Measurements from ENCODE around the gene BLVRA.

BLVRA gene

GRCh38 chr7:43758822-43759683, 573 bp downstream of the BLVRA start:
- H3K27me3 Mint-ChIP-seq, result peaks cover 15% of the 10 kb centered on the region
- H3K4me1 Mint-ChIP-seq (ENCODE audit: low read depth), result peaks cover 52% of the 10 kb centered on the region
- peak overlapping the region; percentile 81 for H3K4me3 Mint-ChIP-seq
- no peaks in the 10 kb centered on the region for H3K9me3 Mint-ChIP-seq
- peak overlapping the region; percentile 73 for H3K27ac Mint-ChIP-seq
- peak; percentile 71 for DNase-seq
- no peaks in the 10 kb centered on the region for H3K36me3 Mint-ChIP-seq (ENCODE audit: low read depth)

DNA sequence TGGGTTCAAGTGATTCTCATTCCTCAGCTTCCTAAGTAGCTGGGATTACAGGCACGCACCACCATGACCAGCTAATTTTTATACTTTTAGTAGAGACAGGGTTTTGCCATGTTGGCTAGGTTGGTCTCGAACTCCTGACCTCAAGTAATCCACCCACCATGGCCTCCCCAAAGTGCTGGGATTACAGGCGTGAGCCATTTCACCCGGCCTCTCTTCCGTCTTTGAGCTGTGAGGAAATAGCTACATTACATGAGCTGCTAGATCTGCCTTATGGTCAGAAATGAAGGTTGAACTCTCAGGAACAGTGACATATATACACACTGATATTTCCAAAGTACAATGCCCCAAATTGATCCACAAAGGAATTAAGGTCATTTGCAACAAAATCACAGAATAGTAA, 2.4 kb downstream of the BLVRA start:
- peaks cover 62% of the 10 kb centered on the region for H3K4me1 Mint-ChIP-seq (ENCODE audit: low read depth)

DNA sequence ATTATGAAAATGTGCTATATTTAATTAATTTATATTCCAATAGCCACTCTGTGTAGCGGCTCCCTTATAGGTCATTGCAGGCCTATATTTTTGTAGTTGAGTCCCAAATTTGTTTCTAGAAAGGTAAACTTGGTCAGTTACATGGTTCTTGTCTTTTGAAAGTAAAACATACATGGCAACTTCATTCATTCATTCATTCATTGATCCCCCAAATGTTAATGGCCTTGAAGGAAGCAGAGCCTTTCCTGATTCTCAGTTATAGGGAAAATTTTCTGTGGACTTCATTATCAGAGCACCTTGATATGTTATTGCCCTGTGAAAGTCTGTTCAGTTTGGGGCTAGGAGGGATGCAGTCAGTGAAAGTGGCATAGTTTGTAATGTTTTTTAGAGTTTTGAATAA, 2.9 kb downstream of the BLVRA start:
- no peak overlapping the region for H3K4me3 Mint-ChIP-seq
- no peaks in the 10 kb centered on the region for H3K36me3 Mint-ChIP-seq (ENCODE audit: low read depth)
- peaks cover 13% of the 10 kb centered on the region for H3K27me3 Mint-ChIP-seq
- H3K27ac Mint-ChIP-seq, result no peak overlapping the region
- DNase-seq, result no peak
- H3K9me3 Mint-ChIP-seq, result no peaks in the 10 kb centered on the region
- peaks cover 57% of the 10 kb centered on the region for H3K4me1 Mint-ChIP-seq (ENCODE audit: low read depth)

More for the DNA sequence above, 2.4 kb downstream of the BLVRA start:
- Mint-ChIP-seq H3K27ac (no peak overlapping the region), H3K27me3 (peaks cover 15% of the 10 kb centered on the region), H3K9me3 (no peaks in the 10 kb centered on the region), H3K36me3 (ENCODE audit: low read depth) (no peaks in the 10 kb centered on the region), H3K4me3 (no peak overlapping the region)
- DNase-seq, result no peak

GRCh38 chr7:43761938-43762692, 3.6 kb downstream of the BLVRA start:
- H3K9me3 Mint-ChIP-seq, result no peaks in the 10 kb centered on the region
- H3K4me3 Mint-ChIP-seq, result no peak overlapping the region
- H3K36me3 Mint-ChIP-seq (ENCODE audit: low read depth), result no peaks in the 10 kb centered on the region
- H3K27ac Mint-ChIP-seq, result no peak overlapping the region
- peaks cover 8% of the 10 kb centered on the region for H3K27me3 Mint-ChIP-seq
- peaks cover 50% of the 10 kb centered on the region for H3K4me1 Mint-ChIP-seq (ENCODE audit: low read depth)
- no peak for DNase-seq

- Mint-ChIP-seq H3K27ac (no peak overlapping the region), H3K9me3 (no peaks in the 10 kb centered on the region), H3K27me3 (no peaks in the 10 kb centered on the region), H3K4me3 (no peak overlapping the region), H3K36me3 (ENCODE audit: low read depth) (no peaks in the 10 kb centered on the region), H3K4me1 (ENCODE audit: low read depth) (peaks cover 40% of the 10 kb centered on the region)
- no peak for DNase-seq
These were observed 4.7 kb downstream of the BLVRA start for GRCh38 chr7:43763183-43763582.

DNA sequence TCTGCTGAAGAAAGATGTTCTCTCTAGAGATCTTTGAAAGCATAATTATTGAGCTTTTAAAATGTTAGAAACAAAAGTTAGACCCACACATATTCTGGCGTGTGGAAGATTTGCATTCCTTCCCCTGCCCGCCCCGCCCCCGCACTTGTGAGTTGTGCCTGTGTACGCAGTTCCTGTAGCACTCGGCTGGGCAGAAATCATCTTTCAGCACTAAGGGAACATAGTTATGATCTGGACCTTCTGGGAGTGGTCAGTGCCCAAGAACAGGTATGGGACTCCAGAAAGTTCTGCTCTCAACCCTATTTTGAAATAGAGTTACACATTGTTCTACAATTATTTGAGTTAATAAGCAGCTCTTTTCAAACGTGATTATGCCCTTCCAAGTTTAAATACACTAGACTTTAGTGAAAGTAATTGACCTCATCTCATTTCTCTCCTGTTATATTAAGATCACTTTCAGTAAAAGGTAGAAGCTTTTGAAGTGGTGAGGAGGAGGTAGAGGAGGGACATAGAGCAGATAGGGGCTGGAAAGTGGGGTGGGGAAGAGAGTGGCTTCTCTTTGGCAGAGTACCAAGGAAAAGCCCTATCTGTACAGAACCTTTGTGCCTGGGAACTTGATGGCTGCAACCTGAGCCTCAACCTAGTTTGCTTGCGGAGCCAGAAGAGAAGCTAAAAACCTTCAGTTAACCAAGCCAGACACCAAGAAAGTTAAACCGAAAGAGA, 5.7 kb downstream of the BLVRA start:
- no peaks in the 10 kb centered on the region for H3K36me3 Mint-ChIP-seq (ENCODE audit: low read depth)
- H3K27ac Mint-ChIP-seq, result peak overlapping the region; percentile 57
- H3K4me3 Mint-ChIP-seq, result peak overlapping the region; percentile 48
- H3K4me1 Mint-ChIP-seq (ENCODE audit: low read depth), result peaks cover 46% of the 10 kb centered on the region
- H3K9me3 Mint-ChIP-seq, result no peaks in the 10 kb centered on the region
- DNase-seq, result no peak
- H3K27me3 Mint-ChIP-seq, result no peaks in the 10 kb centered on the region

DNA sequence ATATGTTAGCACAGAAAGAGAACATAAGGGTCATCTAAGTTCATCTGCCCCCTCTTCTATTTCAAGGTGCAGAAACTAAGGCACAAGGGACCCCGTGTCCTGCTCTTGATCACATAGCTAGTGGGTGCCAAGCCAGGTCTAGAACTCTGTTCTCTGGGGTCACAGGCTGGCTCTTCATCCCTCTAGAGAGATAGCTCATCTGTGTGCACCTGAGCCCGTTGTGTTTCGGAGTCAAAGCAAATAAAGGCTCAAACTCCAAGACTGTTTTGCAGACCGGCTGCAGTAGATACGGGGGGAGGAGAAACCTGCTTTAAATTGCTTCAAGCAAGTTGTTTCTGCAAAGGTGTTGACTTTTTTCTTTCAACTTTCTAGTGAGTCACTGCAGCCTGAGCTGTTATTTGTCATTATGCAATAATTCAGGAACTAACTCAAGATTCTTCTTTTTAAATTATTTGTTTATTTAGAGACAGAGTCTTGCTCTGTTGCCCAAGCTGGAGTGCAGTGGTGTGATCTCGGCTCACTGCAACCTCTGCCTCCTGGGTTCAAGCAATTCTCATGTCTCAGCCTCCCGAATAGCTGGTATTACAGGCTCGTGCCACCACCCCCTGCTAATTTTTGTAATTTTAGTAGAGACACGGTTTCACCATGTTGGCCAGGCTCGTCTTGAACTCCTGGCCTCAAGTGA, 6.5 kb downstream of the BLVRA start:
- no peak overlapping the region for H3K4me3 Mint-ChIP-seq
- H3K4me1 Mint-ChIP-seq (ENCODE audit: low read depth), result peaks cover 42% of the 10 kb centered on the region
- no peaks in the 10 kb centered on the region for H3K36me3 Mint-ChIP-seq (ENCODE audit: low read depth)
- H3K27ac Mint-ChIP-seq, result no peak overlapping the region
- H3K27me3 Mint-ChIP-seq, result no peaks in the 10 kb centered on the region
- DNase-seq, result no peak
- no peaks in the 10 kb centered on the region for H3K9me3 Mint-ChIP-seq

DNA sequence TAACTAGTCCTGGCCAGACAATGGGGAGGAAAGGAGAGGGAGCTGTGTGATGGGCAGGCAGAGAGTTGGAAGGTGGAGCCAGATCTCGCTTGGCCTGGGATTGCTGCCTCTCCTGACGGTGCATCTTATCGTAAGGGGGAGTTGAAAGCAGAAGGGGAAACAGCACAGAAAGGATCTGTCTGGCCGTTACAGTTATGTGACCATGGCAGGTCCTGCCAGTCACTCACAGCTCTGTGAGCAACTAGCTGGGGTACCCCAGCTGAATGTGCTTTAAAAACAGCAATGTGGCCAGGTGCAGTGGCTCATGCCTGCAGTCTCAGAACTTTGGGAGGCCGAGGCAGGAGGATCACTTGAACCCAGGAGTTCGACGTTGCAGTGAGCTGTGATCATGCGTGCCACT, 8.1 kb downstream of the BLVRA start:
- H3K27ac Mint-ChIP-seq, result no peak overlapping the region
- peaks cover 36% of the 10 kb centered on the region for H3K4me1 Mint-ChIP-seq (ENCODE audit: low read depth)
- peaks cover 2% of the 10 kb centered on the region for H3K36me3 Mint-ChIP-seq (ENCODE audit: low read depth)
- no peak overlapping the region for H3K4me3 Mint-ChIP-seq
- H3K9me3 Mint-ChIP-seq, result no peaks in the 10 kb centered on the region
- no peaks in the 10 kb centered on the region for H3K27me3 Mint-ChIP-seq
- no peak for DNase-seq

GRCh38 chr7:43767311-43767710, 8.8 kb downstream of the BLVRA start:
- H3K36me3 Mint-ChIP-seq (ENCODE audit: low read depth), result peaks cover 7% of the 10 kb centered on the region
- no peak overlapping the region for H3K4me3 Mint-ChIP-seq
- peaks cover 30% of the 10 kb centered on the region for H3K4me1 Mint-ChIP-seq (ENCODE audit: low read depth)
- no peaks in the 10 kb centered on the region for H3K9me3 Mint-ChIP-seq
- no peaks in the 10 kb centered on the region for H3K27me3 Mint-ChIP-seq
- DNase-seq, result no peak
- H3K27ac Mint-ChIP-seq, result no peak overlapping the region

DNA sequence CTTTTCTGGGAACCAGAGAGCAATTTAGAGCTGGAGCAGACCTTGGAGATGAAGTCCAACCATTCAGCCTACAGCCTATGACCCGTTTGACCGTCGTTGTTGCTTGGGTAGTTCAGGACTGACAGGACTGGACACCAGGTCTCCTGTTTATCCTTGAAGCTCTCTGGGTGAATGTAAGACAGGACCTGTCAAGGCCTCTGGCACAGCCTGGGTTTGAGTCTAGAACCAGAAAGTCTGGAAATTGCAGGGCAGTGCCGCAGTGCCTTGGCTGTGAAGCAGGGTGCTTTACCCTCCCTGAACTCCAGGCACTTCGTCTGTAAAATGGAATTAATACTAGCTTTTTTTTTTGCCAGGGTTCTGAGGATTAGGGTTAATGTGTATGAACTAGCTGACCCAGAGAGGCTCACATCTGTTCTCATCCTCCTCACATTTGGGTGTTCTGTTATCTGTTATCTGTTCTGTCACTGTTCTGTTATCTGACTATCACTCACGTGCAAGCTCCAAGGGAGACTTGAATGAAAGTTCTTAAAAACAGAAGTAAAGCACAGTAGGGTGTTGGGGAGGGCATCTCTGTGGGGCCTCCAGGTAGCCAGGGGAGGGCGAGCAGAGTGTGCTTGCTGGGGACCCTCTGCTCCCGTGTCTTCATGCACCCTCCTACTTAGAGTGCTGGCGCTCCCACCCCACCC, 9.9 kb downstream of the BLVRA start:
- no peak overlapping the region for H3K27ac Mint-ChIP-seq
- peaks cover 17% of the 10 kb centered on the region for H3K36me3 Mint-ChIP-seq (ENCODE audit: low read depth)
- peaks cover 24% of the 10 kb centered on the region for H3K4me1 Mint-ChIP-seq (ENCODE audit: low read depth)
- DNase-seq, result no peak
- no peaks in the 10 kb centered on the region for H3K9me3 Mint-ChIP-seq
- no peak overlapping the region for H3K4me3 Mint-ChIP-seq
- no peaks in the 10 kb centered on the region for H3K27me3 Mint-ChIP-seq

GRCh38 chr7:43768887-43769272, 10.4 kb downstream of the BLVRA start:
- H3K4me3 Mint-ChIP-seq, result no peak overlapping the region
- H3K36me3 Mint-ChIP-seq (ENCODE audit: low read depth), result peaks cover 20% of the 10 kb centered on the region
- no peak for DNase-seq
- H3K27ac Mint-ChIP-seq, result no peak overlapping the region
- H3K4me1 Mint-ChIP-seq (ENCODE audit: low read depth), result peaks cover 19% of the 10 kb centered on the region
- H3K9me3 Mint-ChIP-seq, result no peaks in the 10 kb centered on the region
- H3K27me3 Mint-ChIP-seq, result no peaks in the 10 kb centered on the region

- Mint-ChIP-seq H3K9me3 (no peaks in the 10 kb centered on the region), H3K27me3 (no peaks in the 10 kb centered on the region)
These were observed 10.8 kb downstream of the BLVRA start for GRCh38 chr7:43769281-43769680.

GRCh38 chr7:43769791-43770465, 11.4 kb downstream of the BLVRA start:
- H3K9me3 Mint-ChIP-seq, result no peaks in the 10 kb centered on the region
- peaks cover 8% of the 10 kb centered on the region for H3K4me1 Mint-ChIP-seq (ENCODE audit: low read depth)
- H3K4me3 Mint-ChIP-seq, result no peak overlapping the region
- no peak for DNase-seq
- H3K27me3 Mint-ChIP-seq, result no peaks in the 10 kb centered on the region
- peaks cover 24% of the 10 kb centered on the region for H3K36me3 Mint-ChIP-seq (ENCODE audit: low read depth)
- no peak overlapping the region for H3K27ac Mint-ChIP-seq

More at GRCh38 chr7:43769281-43769680, 10.8 kb downstream of the BLVRA start:
- Mint-ChIP-seq H3K4me3 (no peak overlapping the region), H3K36me3 (ENCODE audit: low read depth) (peaks cover 20% of the 10 kb centered on the region), H3K4me1 (ENCODE audit: low read depth) (peaks cover 15% of the 10 kb centered on the region), H3K27ac (no peak overlapping the region)
- DNase-seq, result no peak
